HS-5 (cell line): ENCODE measurements around the gene LRCH3.
A peak's percentile ranks its signal among the peaks of the same experiment; 100 is the strongest.
"Not testable (repeated sequence)": the region's sequence is repeated elsewhere in the genome, so short reads cannot be mapped to it uniquely, and the experiment has no call there.

Experiments
- DNase-seq: peaks from one replicate; pipeline ENCODE4 v3.0.0-alpha.2; 2012; ENCODE audit warnings: low read depth

LRCH3 gene

DNA sequence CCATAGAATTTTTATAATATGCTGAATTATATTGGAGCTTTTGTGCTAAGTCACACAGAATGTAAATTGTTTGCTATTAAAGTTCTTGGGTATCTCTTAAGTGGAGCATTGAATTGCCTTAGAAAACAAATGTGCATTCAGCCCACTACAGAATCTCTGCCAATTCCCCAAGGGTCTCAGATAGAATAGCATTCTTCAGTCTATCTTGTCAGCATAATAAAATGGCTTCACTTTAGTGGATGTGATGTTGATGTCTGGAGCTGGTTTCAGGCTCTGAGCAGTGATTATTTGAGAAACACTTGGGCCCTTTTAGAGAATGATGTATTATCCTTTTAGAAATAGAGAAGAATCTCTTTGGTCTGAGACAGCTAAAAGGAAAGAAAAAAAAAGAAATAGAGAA is 45.2 kb downstream of the LRCH3 start:
- DNase-seq: no peak

DNA sequence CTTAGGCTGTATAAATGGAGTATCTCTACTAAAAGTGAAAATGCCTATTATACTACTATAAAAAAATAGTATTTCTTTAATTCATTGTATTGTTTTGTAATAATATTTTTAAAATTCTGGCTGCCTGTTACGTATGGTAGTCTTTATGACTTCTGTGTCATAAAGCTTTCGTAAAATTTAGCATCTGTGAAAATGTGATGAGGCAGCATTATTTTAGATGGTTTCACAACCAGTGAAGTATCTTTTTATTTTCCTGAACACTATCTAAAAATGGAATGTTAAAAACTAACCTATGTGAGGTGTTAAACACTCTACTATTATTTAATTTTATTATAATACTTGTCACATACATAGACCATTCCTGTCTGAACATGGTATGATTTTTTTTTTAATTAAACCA is 46.2 kb downstream of the LRCH3 start:
- no peak for DNase-seq

DNA sequence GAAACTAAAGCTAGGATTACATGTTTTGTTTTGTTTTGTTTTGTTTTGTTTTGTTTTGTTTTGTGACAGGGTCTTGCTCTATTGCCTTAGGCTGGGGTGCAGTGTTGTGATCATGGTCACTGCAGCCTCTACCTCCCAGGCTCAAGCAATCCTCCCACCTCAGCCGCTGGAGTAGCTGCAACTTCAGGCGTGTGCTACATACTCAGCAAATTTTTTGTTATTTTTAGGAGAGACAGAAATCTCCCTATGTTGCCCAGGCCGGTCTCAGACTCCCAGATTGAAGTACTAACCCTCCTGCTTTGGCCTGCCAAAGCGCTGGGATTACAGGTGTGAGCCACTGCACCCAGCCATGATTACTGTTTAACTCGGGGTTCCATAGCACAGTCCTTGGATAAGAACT is 50.7 kb downstream of the LRCH3 start:
- no peak for DNase-seq

DNA sequence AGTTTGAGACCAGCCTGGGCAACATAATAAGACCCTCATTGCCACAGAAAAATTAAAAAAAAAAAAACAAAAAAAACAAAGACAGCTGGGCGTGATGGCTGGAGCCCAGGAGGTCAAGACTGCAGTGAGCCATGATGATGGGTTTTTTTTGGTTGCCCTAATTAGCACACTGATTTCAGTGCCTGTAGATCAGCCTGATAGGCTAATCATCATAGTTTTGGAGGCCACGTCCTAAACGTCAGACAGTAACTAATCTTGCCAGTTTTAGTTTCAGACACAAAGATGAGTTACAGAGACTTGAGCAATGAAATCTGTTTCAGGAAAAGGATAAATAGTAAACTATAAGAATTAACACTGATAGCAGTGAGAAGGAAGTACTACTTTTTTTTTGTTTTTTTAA is 55.4 kb downstream of the LRCH3 start:
- DNase-seq: no peak

DNA sequence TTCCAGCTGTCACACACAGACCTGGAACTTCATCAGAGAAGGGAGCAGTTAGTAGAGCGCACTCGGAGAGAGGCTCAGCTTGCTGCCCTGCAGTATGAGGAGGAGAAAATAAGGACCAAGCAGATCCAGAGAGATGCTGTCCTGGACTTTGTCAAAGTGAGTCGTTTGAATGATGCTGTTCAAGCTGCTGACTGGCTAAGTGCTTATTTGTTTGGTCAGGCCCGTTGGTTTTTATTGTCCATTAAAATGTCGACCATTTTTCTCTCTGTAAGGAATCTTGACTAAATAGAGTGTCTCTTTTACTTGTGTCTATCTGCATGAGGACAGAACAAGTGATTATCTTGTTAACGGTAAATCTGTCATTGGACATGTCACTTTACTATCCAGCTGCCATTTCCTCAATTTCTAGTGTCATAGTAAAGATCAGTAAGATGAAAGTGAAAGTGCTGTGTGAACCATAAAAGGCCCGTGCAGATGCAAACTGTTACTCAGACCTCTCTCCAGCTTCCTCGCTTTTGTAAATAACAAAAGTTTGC is 56.9 kb downstream of the LRCH3 start:
- DNase-seq: no peak

DNA sequence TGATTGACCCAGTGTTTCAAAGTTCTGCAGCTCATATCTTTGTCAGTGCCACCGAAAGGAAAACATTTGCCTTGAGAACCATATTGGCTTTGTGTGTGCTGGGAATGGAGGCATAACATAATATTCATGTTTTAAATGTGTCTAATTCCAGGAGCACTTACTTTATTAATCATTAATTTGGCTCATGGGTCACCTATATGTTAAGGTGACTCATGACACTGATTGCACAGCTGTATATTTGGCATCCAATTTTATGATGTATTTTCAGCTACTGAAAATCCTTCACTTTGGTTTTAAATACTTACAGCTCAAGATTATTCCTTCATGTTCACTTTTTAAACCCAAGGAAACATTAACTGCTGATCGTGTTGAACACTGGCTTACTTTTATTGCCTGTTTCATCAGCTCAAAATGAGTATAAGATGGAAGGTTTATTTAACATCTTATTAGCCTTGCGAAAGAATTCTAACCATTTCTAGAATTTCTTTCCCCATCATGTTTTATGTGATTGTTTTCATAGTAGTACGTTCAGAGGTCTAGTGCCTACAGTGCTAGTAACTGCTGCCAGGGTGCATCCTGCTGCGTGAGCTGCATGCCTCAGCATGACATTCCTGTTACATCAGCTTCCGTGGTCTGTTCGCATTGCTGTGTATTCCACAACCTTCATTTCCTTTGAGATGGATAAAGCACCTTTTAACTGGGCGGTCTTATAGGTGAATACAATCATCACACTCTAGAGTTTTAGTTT is 63.7 kb downstream of the LRCH3 start:
- DNase-seq: peak; percentile 85

DNA sequence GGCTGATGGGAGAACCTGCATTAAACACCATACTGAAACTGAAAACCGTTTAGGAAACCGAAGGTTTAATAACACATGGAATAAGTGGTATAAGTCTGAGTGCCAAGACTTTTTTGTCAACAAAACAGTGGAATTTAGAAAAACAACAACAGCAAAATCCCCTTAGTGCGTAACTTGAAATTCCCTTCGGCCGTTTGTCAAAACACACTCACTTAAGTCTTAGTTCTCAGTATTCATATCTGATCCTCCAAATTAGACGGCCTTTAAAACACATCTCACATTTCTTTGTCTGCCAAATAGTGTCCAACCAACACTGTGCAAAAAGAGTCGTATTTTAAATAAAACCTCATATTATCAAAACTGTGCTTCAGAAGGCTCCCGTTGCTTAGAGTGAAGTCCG is 64.5 kb downstream of the LRCH3 start:
- DNase-seq: no peak

DNA sequence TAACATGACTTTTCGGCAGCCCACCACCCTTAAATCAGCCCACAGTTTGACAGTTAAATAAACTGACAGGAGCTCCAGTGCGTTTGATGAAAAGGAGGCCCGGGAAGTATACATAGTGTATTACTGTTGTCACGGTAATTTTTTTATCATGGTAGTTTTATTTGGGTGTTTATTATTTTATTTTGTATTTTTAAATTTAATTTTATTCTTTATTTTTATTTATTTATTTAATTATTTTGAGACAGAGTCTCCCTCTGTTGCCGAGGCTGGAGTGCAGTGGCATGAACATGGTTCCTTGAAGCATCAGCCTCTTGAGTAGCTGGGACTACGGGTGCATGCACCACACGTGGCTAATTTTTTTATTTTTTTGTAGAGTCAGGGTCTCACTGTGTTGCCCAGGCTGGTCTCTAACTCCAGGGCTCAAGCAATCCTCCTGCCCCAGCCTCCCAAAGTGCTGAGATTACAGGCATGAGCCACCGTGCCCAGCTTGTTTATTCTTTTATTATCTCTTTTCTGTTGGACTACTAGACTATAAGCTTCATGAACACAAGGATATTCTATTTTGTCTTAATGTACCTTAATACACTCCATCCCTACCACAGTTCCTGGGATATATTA is 65.3 kb downstream of the LRCH3 start:
- DNase-seq: no peak

DNA sequence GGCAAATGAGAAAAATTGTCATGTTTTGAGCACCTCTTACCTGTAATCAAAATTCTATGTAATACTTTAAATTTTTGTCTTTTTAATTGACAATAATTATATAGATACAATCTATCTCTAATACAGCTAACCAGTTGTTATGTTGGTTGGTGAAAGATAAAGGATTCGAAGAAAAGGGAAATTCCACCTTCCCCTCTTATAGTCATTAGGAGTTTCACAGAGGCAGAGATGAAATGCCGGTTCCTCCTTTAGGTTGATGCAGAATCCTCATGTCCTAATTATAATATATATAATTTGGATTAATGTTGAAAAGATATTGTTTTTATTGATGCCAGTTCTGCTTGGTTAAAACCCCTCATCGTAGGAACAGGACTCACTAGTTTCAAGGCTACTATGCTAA is 67.1 kb downstream of the LRCH3 start:
- no peak for DNase-seq

DNA sequence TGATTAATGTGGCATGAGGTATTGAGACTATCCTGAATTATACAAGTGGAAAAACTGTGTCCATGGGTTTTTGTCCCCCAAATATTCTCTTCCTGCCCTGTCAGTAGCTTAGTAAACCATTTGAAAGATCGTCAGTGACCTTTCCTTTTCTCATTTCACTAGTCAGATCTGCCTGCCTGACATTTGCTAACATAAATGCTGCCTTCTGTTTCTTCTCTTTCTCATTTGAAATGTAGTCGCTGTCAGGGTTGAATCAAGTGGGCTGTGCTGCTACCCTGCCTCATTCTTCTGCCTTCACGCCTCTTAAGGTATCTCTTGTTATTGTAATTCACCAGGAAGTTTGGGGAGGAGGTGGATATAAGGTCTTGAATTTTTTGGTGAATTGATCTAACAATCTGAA is 67.5 kb downstream of the LRCH3 start:
- no peak for DNase-seq

DNA sequence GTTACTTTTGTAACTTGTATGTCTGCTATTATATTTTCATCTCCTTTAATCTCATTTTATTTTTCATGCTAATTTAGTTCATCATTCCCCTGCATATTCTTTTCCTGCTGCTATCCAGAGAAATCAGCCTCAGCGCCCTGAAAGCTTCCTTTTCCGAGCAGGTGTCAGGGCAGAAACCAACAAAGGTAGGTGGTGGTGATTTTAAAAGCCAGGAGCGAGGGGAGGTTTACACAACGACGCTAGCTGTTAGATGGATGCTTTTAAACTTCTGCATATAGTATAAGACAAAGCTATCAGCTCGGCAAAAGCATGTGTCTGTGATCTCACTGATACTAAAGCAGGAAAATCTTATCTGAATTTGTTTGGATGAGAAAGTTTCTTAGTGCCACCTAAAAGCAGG is 75.0 kb downstream of the LRCH3 start:
- no peak for DNase-seq

DNA sequence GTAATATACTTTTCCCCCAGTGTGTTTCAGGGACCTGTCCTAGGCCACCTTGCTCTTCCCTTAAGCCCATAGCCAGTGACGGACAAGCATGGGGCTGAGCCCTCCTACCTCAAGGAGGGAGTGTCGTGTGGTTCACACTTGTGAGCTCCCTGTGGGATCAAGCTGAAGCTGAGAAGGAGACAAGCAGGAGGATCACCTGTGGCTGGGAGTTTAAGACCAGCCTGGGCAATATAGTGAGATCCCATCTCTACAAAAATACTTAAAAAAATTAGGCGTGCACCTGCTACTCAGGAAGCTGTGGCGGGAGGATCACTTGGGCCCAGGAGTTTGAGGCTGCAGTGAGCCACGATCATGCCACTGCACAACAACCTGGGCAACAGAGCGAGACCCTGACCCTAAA is 82.3 kb downstream of the LRCH3 start:
- DNase-seq: no peak

DNA sequence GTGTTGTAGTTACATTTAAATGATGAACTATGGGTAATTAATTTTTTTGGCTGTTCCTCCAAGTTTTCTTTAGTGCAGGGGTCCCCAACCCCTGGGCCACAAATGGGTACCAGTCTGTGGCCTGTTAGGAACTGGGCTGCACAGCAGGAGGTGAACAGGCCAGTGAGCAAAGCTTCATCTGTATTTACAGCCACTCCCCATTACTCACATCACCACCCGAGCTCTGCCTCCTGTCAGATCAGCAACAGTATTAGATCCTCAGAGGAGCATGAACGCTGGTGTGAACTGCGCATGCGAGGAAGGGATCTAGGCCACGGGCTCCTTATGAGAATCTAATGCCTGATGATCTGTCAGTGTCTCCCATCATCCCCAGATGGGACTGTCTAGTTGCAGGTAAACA is 83.0 kb downstream of the LRCH3 start:
- DNase-seq: no peak

DNA sequence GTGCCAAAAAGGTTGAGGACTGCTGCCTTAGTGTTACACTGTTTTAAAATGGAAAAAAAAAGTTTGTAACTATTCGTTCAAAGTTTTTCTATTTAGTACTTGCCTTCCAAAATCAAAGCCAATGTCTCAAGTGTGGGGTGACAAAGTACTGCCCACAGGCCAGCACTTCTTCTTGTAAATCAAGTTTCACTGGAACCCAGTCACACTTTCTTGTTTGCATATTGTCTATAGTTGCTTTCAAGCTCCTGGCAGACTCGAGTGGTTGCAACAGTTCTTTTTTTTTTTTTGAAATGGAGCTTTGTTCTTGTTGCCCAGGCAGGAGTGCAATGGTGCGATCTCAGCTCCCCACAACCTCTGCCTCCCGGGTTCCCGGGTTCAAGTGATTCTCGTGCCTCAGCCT is 83.6 kb downstream of the LRCH3 start:
- no peak for DNase-seq

DNA sequence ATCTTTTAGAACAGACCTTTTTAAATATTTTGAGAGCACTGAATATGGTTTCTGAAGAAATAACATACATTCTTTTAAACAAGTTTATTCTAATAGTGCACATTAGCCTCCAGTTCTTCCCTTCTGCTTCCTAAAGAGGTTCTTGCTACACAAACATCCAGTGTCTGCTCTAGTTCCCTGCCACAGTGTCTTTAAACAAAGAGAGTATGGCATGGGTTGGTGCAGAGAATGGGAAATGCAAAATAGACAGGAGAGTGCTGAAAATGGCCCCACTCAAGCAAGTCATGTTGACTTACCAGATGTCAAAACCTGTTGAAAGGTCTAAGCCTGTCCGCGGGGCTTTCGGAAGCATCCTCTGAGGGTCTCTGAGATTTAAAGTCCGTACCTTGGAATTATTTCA is 86.8 kb downstream of the LRCH3 start:
- DNase-seq: no peak

DNA sequence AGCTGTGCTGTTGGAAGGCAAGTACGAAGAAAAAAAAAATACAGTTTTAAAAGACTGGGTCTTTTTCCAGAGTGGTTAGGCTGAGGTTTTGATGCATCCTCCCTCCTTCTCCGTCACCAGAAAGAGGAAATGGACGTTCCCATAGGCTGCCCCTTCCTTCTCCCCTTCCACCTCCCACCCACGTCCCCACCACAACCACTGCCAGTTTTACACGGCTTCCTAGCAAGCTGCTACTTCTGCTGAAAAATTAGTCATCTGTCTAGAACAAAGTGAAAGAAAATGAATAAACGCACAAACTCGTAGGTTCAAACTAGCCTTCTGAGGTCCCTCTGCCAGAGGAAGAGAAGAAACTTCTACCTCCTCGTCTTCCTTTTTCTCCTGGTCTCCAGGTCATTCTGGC is 87.4 kb downstream of the LRCH3 start:
- no peak for DNase-seq

DNA sequence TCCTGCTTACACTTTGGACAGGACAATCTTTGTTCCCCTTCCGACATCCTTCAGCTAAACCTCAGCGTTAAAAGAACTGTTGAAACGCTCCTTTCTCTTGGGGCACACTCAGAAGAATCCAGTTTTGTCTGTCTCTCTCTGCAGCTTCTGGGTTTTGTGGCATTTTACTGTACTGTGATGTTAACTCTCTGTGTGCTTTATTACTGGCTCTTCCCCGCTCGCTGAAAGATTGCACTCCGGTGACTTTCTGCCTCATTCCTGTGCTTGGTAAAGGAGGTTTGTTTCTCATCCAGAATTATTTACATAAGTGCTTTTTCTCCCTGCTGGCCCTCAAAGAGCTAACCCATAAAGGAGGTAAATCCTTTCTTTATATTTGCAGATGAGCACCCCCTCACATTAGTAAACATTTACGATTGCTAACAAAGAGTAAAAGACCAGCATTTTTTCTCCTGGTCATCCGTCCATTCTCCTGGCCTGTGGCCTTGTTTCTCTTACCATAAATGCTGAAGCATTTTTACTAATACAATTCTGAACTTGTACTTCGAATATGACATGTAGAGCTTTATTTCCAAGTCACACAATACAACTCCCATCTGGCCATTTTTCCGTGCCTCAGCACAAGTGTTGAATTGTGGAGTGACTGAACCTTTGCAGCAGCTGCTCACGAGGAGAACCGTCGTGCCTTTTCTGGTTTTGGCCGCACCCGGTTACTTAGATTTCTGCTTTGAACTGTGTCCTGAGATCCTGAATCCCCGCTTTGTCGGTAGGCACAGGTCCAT is 89.6 kb downstream of the LRCH3 start:
- no peak for DNase-seq

DNA sequence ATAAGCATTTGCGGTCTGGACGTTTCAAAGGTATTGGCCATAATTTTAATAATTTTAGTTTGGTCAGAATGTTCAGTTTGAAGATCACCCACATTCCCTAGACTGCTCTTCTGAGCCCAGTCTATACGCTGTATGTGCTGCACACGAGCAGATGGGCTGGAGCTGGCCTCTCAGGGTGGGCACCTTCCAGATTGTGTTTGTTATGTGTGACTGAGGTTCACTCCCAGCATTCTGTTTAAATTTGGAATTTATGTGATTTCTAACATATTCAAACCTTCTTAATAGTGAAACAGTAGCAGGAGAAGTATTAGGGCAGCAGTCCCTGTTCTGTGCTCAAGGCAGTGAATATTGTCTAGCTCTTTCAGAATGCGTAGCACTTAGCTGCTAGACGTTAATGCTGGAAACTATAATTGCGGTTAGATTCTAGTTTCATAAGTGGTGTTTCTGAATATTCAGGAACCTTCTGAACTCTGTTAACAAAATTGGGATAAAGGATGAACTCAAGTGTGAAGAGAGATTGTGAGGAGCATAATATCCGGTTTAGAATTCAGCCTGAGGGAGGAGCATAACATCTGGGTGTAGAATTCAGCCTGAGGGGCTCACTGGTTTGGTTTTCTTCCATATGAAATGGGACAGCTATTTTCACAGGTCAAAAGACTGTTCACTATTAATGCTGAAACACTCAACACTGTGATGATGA is 90.4 kb downstream of the LRCH3 start:
- DNase-seq: no peak

DNA sequence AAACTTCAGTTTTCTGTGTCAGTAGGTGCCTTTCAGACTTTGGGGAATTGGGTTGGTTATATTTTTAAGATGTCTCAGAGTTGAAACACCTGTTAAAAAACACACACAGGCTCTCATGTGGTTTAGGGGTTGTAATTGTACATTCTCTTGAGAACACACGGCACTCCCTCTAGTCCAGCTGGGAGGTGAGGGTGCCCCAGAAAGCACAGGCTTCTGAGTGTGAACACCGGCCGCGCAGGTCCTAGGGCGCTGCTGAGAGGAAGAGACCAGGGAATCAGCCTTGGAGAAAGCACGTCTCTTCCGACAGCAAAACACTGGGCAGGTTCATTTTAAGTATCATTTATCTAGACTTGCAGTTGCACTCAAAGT is 90.9 kb downstream of the LRCH3 start:
- no peak for DNase-seq

DNA sequence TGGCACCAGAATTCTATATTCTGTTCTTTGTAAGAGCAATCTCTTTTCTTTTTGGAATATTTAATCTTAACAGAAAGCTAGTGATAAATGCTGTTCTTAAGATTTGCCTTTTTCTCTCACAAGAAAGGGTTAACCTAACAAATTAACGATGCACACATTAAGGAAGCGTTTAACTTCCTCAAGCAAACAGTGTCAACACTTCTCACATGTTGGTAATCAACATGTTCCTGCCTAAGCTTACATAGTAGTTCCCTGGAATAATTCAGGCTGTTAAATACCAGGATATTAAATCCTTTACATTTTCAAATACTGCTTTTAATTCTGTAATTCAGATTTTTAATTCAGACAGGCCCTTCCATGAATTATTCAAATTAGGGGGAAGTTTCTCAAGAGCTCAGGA is 91.5 kb downstream of the LRCH3 start:
- no peak for DNase-seq

DNA sequence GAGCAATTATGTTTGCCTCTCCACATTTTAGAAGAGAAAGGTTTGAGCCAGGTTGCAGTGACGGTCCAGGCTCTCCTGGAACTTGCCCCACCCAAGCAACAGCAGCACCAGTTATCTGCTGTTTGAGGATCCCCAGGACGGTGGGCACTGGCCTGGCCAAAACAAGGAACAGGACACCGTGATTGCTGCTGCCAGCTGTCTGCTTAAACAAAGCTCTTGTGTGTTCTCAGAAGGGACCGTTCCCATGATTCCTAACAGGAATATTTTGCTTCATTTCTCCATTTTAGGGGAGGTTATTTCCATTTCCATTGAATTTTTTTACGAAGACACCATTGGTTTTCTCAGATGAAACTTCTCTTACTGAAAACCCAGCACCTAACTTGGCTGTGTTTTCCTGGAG is 92.5 kb downstream of the LRCH3 start:
- no peak for DNase-seq

DNA sequence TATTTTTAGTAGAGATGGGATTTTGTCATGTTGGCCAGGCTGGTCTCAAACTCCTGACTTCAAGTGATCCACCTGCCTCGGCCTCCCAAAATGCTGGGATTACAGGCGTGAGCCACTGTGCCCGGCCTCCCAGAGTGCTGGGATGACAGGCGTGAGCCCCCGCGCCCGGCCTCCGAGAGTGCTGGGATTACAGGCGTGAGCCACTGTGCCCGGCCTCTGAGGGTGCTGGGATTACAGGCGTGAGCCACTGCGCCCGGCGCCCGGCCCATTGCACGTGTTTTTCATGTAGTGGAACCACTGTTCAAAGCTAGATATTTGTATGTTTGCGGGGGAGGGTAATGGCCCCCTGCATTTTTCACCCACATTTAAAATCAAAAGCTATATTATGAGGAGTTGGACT is 93.3 kb downstream of the LRCH3 start:
- DNase-seq: not testable (repeated sequence)

DNA sequence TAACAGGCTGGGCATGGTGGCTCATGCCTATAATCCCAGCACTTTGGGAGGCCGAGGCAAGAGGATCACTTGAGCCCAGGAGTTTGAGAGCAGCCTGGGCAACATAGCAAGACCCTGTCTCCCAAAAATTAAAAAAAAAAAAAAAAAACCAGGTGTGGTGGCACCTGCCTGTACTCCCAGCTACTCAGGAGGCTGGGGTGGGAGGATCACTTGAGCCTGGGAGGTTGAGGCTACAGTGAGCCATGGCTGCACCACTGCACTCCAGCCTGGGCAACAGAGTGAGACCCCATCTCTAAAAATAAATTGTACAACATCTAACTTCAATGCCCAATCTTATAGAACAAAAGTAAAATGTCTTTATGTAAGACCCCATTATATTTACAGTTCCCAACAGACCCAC is 95.0 kb downstream of the LRCH3 start:
- DNase-seq: not testable (repeated sequence)
